ENCODE results near the gene CA11. TPM values are rescaled to one million over a fixed set of nuclear protein-coding genes. Genes with fewer than 3 reads are reported as not detected.

The CA11 gene
- total RNA-seq, 2 donors from 2014 or later, result 3.0 to 4.6 TPM

DNA sequence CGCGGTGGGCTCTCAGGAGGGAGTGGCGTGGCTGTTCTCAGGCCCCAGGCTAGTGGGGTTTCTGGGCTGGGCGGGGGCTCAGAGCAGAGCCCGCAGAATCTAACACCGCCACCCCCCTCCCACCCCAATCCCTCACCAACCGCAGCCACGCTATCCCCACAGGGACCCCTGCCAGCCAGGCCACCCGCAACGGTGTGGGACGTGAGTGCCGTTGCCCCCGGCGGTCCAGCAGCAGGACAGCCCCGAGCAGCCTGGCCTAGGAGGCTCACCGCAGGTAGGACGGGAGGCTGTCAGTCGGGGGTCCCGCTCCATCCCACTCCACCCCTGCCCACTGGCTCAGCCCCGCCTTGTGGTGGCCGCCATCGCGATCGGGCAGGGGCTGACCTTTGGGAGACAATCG lies 27.0 kb upstream of the CA11 start, which contains the start of gene NTN5:
TSS of gene NTN5 (minus strand) at position 24 of the 400 bp plus-strand sequence. CDS start 2,031 bp downstream, outside the sequence.
- Histone ChIP-seq H3K27me3 (replicated peaks; ENCODE audit: insufficient read depth) (no peaks in the 10 kb centered on the region), H3K4me1 (ENCODE audit: control insufficient read depth in 1 of 2, low read depth in 2 of 2) (peaks cover 0 to 3% of the 10 kb centered on the region in 2 donors), H3K9me3 (no peaks in the 10 kb centered on the region), H3K4me3 (no peak within 1 kb of the TSS), H3K27ac (no peak within 1 kb of the TSS), H3K36me3 (no peaks in the 10 kb centered on the region)
- TF ChIP-seq, protein P1, sequence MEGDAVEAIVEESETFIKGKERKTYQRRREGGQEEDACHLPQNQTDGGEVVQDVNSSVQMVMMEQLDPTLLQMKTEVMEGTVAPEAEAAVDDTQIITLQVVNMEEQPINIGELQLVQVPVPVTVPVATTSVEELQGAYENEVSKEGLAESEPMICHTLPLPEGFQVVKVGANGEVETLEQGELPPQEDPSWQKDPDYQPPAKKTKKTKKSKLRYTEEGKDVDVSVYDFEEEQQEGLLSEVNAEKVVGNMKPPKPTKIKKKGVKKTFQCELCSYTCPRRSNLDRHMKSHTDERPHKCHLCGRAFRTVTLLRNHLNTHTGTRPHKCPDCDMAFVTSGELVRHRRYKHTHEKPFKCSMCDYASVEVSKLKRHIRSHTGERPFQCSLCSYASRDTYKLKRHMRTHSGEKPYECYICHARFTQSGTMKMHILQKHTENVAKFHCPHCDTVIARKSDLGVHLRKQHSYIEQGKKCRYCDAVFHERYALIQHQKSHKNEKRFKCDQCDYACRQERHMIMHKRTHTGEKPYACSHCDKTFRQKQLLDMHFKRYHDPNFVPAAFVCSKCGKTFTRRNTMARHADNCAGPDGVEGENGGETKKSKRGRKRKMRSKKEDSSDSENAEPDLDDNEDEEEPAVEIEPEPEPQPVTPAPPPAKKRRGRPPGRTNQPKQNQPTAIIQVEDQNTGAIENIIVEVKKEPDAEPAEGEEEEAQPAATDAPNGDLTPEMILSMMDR (IDR thresholded peaks at IDR 0.05), result no peak
- DNase-seq (ENCODE audit: low spot score), result no peak
- ATAC-seq (ENCODE audit: insufficient number of reproducible peaks, low FRiP score, low read depth), result no peak

DNA sequence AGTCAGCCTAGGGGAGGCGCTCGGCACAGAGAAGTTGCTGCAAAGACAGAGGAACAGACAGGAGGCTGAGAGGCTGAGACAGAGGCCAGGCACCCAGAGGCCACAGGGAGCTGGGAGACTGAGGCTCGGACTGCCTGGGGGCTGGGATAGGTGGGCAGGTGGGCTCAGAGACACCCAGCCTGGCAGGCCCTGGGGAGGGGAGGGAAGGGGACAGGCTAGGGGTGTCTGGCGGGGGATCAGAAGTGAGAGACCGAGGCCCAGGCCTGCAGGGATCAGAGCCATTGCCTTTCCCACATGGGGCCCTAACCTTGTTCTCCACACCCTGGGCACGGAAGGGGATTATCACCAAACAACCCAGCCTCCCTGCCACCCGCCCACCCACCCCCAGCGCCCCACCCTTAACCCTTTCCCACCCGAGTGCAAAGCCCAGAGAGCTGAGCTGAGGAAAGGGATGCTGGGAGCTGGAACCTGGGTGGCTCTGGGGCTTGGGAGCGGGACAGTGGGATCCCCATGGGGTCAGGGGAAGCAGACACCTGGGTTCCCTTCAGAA lies 25.5 kb upstream of the CA11 start:
- ATAC-seq (ENCODE audit: insufficient number of reproducible peaks, low FRiP score, low read depth) (no peak), DNase-seq (ENCODE audit: low spot score) (no peak)
- Histone ChIP-seq H3K4me1 (ENCODE audit: control insufficient read depth in 1 of 2, low read depth in 2 of 2) (peaks cover 0 to 3% of the 10 kb centered on the region in 2 donors), H3K9me3 (no peaks in the 10 kb centered on the region), H3K36me3 (no peaks in the 10 kb centered on the region), H3K27ac (no peak overlapping the region), H3K4me3 (no peak overlapping the region), H3K27me3 (replicated peaks; ENCODE audit: insufficient read depth) (no peaks in the 10 kb centered on the region)
- TF ChIP-seq, protein P1 (IDR thresholded peaks at IDR 0.05), result no peak

DNA sequence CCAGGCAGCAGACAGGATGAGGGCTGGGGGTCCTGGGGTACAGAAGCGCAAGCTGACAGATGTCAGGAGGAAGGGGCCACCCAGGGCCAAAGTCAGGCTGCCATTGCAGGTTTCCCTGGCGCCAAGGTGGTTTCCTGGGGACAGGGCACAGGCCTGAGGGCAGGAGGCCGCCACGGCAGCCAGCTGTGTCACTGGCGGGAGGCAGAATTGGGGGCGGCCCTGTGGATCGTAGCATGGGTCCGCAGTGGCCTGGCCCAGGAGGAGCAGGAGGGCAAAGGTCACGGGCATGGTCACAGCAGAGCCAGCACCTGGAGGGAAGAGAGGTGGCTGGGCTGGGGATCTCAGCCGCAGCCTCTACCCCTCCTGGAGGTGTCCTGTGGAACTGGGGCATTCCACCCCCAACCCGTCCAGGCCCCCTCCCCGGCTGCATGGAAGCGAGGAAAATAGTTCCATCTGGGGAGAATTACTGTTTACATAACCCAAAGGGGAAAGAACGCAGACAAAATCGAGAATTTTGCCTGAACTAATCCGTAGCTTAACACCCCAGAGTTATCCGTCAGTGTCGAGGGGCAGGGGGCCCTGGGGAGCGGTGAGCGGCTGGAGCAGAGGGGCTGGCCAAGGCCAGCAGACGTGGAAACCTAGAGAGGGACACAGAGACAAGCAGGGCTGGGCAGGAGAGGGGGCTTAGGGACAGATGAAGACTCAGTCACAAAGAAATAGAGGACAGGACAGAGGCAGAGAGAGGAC lies 24.9 kb upstream of the CA11 start:
- H3K9me3 ChIP-seq, result no peaks in the 10 kb centered on the region
- no peaks in the 10 kb centered on the region for H3K36me3 ChIP-seq
- no peaks in the 10 kb centered on the region for H3K27me3 ChIP-seq (replicated peaks; ENCODE audit: insufficient read depth)
- ATAC-seq (ENCODE audit: insufficient number of reproducible peaks, low FRiP score, low read depth) (no peak), DNase-seq (ENCODE audit: low spot score) (no peak)
- H3K4me3 ChIP-seq, result no peak overlapping the region
- TF ChIP-seq, protein P1 (IDR thresholded peaks at IDR 0.05), result no peak
- H3K27ac ChIP-seq, result no peak overlapping the region
- peaks cover 0 to 3% of the 10 kb centered on the region in 2 donors for H3K4me1 ChIP-seq (ENCODE audit: control insufficient read depth in 1 of 2, low read depth in 2 of 2)

DNA sequence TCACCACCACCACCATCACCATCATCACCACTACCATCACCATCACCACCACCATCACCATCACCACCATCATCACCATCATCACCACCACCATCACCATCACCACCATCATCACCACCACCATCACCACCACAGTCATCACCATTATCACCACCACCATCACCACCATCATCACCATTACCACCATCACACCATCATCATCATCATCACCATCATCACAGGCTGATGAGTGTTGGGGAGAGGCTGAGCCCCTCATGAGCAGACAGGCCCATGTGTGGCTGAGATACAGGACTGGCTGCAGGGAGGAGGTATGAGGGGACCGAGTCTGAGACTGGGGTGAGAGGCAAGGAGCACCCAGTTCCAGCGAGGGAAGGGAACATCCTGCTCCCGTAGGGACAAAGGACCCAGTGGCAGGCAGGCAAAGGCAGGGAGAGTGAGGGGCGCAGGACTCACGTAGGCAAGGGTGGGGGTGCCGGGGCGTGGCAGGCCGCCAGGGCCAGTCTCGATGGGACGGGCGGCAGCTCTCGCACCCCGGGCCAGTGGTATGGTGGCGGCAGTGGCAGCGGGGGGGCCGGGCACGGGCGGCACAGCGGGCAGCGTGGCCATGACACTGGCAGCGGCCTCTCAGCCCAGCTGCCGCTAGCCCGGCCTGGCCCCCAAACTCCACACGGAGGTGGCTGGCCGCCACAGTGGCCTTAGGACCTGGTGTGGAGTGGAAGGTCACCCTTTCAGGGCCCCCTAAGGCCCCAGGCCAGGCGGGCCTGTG lies 24.1 kb upstream of the CA11 start:
- DNase-seq (ENCODE audit: low spot score) (no peak), ATAC-seq (ENCODE audit: insufficient number of reproducible peaks, low FRiP score, low read depth) (no peak)
- H3K4me1 ChIP-seq (ENCODE audit: control insufficient read depth in 1 of 2, low read depth in 2 of 2), result peaks cover 0 to under 1% of the 10 kb centered on the region in 2 donors
- H3K9me3 ChIP-seq, result no peaks in the 10 kb centered on the region
- H3K36me3 ChIP-seq, result no peaks in the 10 kb centered on the region
- TF ChIP-seq, protein P1 (IDR thresholded peaks at IDR 0.05), result no peak
- no peak overlapping the region for H3K27ac ChIP-seq
- H3K4me3 ChIP-seq, result no peak overlapping the region
- H3K27me3 ChIP-seq (replicated peaks; ENCODE audit: insufficient read depth), result no peaks in the 10 kb centered on the region

DNA sequence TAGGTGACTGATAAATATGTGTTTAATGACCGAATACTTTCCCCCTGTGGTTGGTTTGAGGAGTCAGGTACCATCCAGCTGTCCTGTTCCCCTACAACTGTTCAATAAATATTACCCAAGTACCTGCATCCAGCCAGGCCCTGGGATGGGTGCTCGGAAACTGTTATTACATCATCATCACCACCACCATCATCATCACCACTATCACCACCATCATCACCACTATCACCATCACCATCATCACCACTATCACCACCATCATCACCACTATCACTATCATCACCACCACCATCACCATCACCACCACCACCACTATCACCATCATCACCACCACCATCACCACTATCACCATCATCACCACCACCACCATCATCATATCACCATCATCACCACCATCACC lies 22.8 kb upstream of the CA11 start:
- Histone ChIP-seq H3K36me3 (no peaks in the 10 kb centered on the region), H3K4me3 (no peak overlapping the region), H3K27ac (no peak overlapping the region), H3K27me3 (replicated peaks; ENCODE audit: insufficient read depth) (no peaks in the 10 kb centered on the region), H3K9me3 (no peaks in the 10 kb centered on the region), H3K4me1 (ENCODE audit: control insufficient read depth in 1 of 2, low read depth in 2 of 2) (no peaks in the 10 kb centered on the region)
- ATAC-seq (ENCODE audit: insufficient number of reproducible peaks, low FRiP score, low read depth), result no peak
- DNase-seq (ENCODE audit: low spot score), result no peak
- TF ChIP-seq, protein P1 (IDR thresholded peaks at IDR 0.05), result no peak

Measured in thoracic aorta (tissue), 2 donors.